ENCODE results near the gene VPS13A. TPM values are rescaled to one million over a fixed set of nuclear protein-coding genes. Genes with fewer than 3 reads are reported as not detected.
A peak's percentile ranks its signal among the peaks of the same experiment; 100 is the strongest.
"Not testable (repeated sequence)": the region's sequence is repeated elsewhere in the genome, so short reads cannot be mapped to it uniquely, and the experiment has no call there.

The VPS13A gene
- total RNA-seq, 1 experiment from 2014 or later: 31.5 TPM

DNA sequence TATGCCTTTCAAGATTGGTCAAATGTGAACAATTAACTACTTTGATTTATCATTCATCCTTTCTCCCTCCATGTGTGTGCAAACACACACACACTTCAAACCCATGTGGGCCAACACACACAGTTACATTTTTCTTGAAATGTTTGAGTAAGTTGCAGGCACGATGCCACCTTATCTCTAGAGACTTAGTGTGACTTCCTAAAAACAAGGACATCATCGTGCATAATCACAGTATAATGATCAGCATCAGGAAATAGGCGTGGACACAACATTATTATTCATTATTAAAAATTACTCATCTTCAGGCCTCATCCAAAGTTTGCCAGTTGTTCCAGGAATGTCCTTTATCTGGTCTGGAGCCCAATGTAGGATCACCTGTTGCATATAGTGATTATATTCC lies 261.3 kb downstream of the VPS13A start:
- no peak for DNase-seq (ENCODE audit: low spot score)
- ChIA-PET CTCF (interaction anchor here (2.7 kb wide), 1 partner anchor 18 kb away, joined by 20 read pairs; no protein-coding TSS in a partner anchor), POLR2A (interaction anchor here (0.7 kb wide), 1 partner anchor 547 kb away, joined by 3 read pairs; no protein-coding TSS in a partner anchor)
- H3K4me1 Mint-ChIP-seq: peaks cover 48% of the 10 kb centered on the region
- no peaks in the 10 kb centered on the region; the same call in 1 of the 2 replicates for H3K27me3 Mint-ChIP-seq (ENCODE audit: low read depth)
- peak overlapping the region; percentile 66; the same call in 1 of the 2 replicates for H3K27ac Mint-ChIP-seq
- ATAC-seq: no peak
- no peak overlapping the region for H3K4me3 Mint-ChIP-seq
- peaks cover 9% of the 10 kb centered on the region; the same call in 1 of the 2 replicates for H3K9me3 Mint-ChIP-seq
- H3K36me3 Mint-ChIP-seq: peaks cover 11% of the 10 kb centered on the region
- no peak for TF ChIP-seq FOXK1 (CRISPR knock-in tag; IDR thresholded peaks at IDR 0.05)
- TF ChIP-seq, protein P1, sequence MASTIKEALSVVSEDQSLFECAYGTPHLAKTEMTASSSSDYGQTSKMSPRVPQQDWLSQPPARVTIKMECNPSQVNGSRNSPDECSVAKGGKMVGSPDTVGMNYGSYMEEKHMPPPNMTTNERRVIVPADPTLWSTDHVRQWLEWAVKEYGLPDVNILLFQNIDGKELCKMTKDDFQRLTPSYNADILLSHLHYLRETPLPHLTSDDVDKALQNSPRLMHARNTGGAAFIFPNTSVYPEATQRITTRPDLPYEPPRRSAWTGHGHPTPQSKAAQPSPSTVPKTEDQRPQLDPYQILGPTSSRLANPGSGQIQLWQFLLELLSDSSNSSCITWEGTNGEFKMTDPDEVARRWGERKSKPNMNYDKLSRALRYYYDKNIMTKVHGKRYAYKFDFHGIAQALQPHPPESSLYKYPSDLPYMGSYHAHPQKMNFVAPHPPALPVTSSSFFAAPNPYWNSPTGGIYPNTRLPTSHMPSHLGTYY (CRISPR knock-in tag; IDR thresholded peaks at IDR 0.05): no peak
- TF ChIP-seq, protein P2, sequence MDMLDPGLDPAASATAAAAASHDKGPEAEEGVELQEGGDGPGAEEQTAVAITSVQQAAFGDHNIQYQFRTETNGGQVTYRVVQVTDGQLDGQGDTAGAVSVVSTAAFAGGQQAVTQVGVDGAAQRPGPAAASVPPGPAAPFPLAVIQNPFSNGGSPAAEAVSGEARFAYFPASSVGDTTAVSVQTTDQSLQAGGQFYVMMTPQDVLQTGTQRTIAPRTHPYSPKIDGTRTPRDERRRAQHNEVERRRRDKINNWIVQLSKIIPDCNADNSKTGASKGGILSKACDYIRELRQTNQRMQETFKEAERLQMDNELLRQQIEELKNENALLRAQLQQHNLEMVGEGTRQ (CRISPR knock-in tag; IDR thresholded peaks at IDR 0.05): no peak
- no peak for TF ChIP-seq NR3C1 (CRISPR knock-in tag; conservative IDR thresholded peaks at IDR 0.05; ENCODE audit: low read depth)
- TF ChIP-seq, protein P3, sequence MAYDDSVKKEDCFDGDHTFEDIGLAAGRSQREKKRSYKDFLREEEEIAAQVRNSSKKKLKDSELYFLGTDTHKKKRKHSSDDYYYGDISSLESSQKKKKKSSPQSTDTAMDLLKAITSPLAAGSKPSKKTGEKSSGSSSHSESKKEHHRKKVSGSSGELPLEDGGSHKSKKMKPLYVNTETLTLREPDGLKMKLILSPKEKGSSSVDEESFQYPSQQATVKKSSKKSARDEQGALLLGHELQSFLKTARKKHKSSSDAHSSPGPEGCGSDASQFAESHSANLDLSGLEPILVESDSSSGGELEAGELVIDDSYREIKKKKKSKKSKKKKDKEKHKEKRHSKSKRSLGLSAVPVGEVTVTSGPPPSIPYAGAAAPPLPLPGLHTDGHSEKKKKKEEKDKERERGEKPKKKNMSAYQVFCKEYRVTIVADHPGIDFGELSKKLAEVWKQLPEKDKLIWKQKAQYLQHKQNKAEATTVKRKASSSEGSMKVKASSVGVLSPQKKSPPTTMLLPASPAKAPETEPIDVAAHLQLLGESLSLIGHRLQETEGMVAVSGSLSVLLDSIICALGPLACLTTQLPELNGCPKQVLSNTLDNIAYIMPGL (CRISPR knock-in tag; IDR thresholded peaks at IDR 0.05): no peak

DNA sequence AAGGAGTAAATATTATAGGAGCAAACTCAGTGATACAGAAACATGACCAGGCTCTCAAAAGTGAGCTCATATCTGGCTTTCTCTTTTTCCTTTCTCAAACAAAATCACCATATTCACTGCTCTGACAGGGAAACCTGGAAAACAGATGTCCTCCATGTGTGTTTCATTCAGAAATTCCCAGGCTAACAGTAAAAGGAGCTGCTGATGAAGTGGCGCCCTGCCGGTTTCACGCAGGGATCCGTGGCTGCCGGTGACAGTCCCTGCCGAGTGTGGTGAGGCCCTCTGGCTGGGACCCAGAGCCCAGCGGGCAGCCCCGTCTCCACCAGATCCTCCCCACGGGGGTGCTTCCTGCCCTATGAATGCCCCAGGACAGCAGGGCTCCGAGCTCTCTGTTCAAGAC lies 262.7 kb downstream of the VPS13A start:
- TF ChIP-seq, protein P4, sequence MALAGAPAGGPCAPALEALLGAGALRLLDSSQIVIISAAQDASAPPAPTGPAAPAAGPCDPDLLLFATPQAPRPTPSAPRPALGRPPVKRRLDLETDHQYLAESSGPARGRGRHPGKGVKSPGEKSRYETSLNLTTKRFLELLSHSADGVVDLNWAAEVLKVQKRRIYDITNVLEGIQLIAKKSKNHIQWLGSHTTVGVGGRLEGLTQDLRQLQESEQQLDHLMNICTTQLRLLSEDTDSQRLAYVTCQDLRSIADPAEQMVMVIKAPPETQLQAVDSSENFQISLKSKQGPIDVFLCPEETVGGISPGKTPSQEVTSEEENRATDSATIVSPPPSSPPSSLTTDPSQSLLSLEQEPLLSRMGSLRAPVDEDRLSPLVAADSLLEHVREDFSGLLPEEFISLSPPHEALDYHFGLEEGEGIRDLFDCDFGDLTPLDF (CRISPR knock-in tag; IDR thresholded peaks at IDR 0.05): no peak
- TF ChIP-seq ZNF423 (CRISPR knock-in tag; IDR thresholded peaks at IDR 0.05): peak; percentile 99
- TF ChIP-seq, protein P5, sequence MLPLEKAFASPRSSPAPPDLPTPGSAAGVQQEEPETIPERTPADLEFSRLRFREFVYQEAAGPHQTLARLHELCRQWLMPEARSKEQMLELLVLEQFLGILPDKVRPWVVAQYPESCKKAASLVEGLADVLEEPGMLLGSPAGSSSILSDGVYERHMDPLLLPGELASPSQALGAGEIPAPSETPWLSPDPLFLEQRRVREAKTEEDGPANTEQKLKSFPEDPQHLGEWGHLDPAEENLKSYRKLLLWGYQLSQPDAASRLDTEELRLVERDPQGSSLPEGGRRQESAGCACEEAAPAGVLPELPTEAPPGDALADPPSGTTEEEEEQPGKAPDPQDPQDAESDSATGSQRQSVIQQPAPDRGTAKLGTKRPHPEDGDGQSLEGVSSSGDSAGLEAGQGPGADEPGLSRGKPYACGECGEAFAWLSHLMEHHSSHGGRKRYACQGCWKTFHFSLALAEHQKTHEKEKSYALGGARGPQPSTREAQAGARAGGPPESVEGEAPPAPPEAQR (CRISPR knock-in tag; IDR thresholded peaks at IDR 0.05): 0 out of 2 replicates have a peak, but pooled peaks have one; percentile 61
- ChIA-PET POLR2A (no interaction called here), CTCF (interaction anchor here (0.5 to 2.7 kb wide), 10 partner anchors 14 to 312 kb away, joined by 3 to 20 read pairs (median 4); partner anchors contain the start of gene GNA14)
- Mint-ChIP-seq H3K27ac (peak overlapping the region; percentile 63), H3K36me3 (peaks cover 11% of the 10 kb centered on the region), H3K4me1 (peaks cover 36% of the 10 kb centered on the region), H3K27me3 (ENCODE audit: low read depth) (no peaks in the 10 kb centered on the region; the same call in 1 of the 2 replicates), H3K4me3 (peak overlapping the region; percentile 28; the same call in 1 of the 2 replicates), H3K9me3 (peaks cover 9% of the 10 kb centered on the region; the same call in 1 of the 2 replicates)
- ATAC-seq (peak; percentile 87), DNase-seq (ENCODE audit: low spot score) (peak; percentile 53)

DNA sequence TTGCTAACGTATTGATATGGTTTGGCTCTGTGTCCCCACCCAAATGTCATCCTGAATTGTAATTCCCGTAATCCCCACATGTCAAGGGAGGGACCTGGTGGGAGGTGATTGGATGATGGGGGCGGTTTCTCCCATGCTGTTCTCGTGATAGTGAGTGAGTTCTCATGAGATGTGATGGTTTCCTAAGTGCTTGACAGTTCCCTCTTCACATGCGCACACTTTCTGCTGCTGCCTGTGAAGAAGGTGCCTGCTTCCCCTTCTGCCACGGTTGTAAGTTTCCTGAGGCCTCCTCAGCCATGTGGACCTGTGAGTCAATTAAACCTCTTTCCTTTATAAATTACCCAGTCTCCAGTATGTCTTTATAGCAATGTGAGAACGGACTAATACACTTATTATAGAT lies 263.8 kb downstream of the VPS13A start:
- POLR2A ChIA-PET; DNase-seq (ENCODE audit: low spot score); H3K9me3 Mint-ChIP-seq; H3K4me3 Mint-ChIP-seq; H3K27me3 Mint-ChIP-seq (ENCODE audit: low read depth): not testable (repeated sequence)
- Mint-ChIP-seq H3K27ac (0 out of 2 replicates have a peak overlapping the region, but pooled peaks have one; percentile 29), H3K36me3 (peaks cover 11% of the 10 kb centered on the region), H3K4me1 (peaks cover 36% of the 10 kb centered on the region)
- peak; percentile 20; the same call in 1 of the 2 replicates for ATAC-seq
- CTCF ChIA-PET: interaction anchor here (1.6 to 2.7 kb wide), 5 partner anchors 13 to 310 kb away, joined by 3 to 20 read pairs (median 7); partner anchors contain the start of gene GNA14

DNA sequence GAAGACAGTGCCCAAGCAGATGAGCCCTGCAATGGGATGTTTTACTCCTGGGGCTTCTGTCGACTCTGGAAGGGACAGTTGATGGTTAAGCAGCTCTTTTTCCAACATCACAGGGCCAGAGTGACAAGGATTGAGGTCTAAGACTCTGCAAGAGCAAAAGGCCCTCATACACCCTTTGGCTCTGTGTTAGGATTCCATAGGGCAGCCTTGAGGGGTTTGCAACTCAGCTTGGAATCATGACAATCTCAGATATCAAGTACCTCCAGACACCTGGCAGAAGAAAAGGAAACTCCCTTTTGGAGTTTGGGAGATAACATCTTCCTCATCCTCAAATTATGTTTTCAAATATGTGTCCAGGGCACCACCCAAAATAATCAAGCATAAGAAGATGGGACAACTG lies 265.1 kb downstream of the VPS13A start:
- TF ChIP-seq, protein P5 (CRISPR knock-in tag; IDR thresholded peaks at IDR 0.05): no peak
- TF ChIP-seq, protein P6, sequence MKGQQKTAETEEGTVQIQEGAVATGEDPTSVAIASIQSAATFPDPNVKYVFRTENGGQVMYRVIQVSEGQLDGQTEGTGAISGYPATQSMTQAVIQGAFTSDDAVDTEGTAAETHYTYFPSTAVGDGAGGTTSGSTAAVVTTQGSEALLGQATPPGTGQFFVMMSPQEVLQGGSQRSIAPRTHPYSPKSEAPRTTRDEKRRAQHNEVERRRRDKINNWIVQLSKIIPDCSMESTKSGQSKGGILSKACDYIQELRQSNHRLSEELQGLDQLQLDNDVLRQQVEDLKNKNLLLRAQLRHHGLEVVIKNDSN (CRISPR knock-in tag; IDR thresholded peaks at IDR 0.05): no peak
- TF ChIP-seq ZNF121 (CRISPR knock-in tag; IDR thresholded peaks at IDR 0.05): no peak
- TF ChIP-seq SP1 (CRISPR knock-in tag; conservative IDR thresholded peaks at IDR 0.05): no peak
- TF ChIP-seq, protein P7, sequence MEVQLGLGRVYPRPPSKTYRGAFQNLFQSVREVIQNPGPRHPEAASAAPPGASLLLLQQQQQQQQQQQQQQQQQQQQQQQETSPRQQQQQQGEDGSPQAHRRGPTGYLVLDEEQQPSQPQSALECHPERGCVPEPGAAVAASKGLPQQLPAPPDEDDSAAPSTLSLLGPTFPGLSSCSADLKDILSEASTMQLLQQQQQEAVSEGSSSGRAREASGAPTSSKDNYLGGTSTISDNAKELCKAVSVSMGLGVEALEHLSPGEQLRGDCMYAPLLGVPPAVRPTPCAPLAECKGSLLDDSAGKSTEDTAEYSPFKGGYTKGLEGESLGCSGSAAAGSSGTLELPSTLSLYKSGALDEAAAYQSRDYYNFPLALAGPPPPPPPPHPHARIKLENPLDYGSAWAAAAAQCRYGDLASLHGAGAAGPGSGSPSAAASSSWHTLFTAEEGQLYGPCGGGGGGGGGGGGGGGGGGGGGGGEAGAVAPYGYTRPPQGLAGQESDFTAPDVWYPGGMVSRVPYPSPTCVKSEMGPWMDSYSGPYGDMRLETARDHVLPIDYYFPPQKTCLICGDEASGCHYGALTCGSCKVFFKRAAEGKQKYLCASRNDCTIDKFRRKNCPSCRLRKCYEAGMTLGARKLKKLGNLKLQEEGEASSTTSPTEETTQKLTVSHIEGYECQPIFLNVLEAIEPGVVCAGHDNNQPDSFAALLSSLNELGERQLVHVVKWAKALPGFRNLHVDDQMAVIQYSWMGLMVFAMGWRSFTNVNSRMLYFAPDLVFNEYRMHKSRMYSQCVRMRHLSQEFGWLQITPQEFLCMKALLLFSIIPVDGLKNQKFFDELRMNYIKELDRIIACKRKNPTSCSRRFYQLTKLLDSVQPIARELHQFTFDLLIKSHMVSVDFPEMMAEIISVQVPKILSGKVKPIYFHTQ (CRISPR knock-in tag; IDR thresholded peaks at IDR 0.05): no peak
- no peak for TF ChIP-seq SMAD3 (CRISPR knock-in tag; IDR thresholded peaks at IDR 0.05; ENCODE audit: borderline replicate concordance)
- no peak for TF ChIP-seq KAT7 (CRISPR knock-in tag; IDR thresholded peaks at IDR 0.05; ENCODE audit: borderline replicate concordance)
- Mint-ChIP-seq H3K36me3 (peaks cover 16% of the 10 kb centered on the region), H3K4me3 (no peak overlapping the region), H3K4me1 (peaks cover 36% of the 10 kb centered on the region), H3K27me3 (ENCODE audit: low read depth) (no peaks in the 10 kb centered on the region; the same call in 1 of the 2 replicates), H3K27ac (no peak overlapping the region), H3K9me3 (peaks cover 13% of the 10 kb centered on the region)
- ATAC-seq (no peak), DNase-seq (ENCODE audit: low spot score) (no peak)
- ChIA-PET POLR2A (no interaction called here), CTCF (interaction anchor here (1.2 to 3.5 kb wide), 4 partner anchors 9 to 309 kb away, joined by 4 to 19 read pairs (median 11); no protein-coding TSS in a partner anchor)

All from WTC11 (cell line).